HUES6 (cell line): ENCODE measurements around the gene TCF3.

Experiments
- H3K27ac ChIP-seq: 2 replicates; pipeline ENCODE4 v1.7.0; 2013; ENCODE audit warnings: low read depth, mild to moderate bottlenecking, low read length, inconsistent platforms
- H3K27me3 ChIP-seq: 2 replicates; pipeline ENCODE4 v1.6.1; 2013; ENCODE audit warnings: low read length; ENCODE audit not compliant: control insufficient read depth, insufficient read depth
- H3K36me3 ChIP-seq: 2 replicates; pipeline ENCODE4 v1.6.1; 2013; ENCODE audit warnings: low read length; ENCODE audit not compliant: control insufficient read depth, insufficient read depth
- H3K4me1 ChIP-seq: 2 replicates; pipeline ENCODE4 v1.6.1; 2013; ENCODE audit warnings: low read length; ENCODE audit not compliant: control insufficient read depth, insufficient read depth
- H3K4me3 ChIP-seq: 2 replicates; pipeline ENCODE4 v1.5.1; 2013; ENCODE audit warnings: low read depth, low read length
- H3K9ac ChIP-seq: one replicate; pipeline ENCODE4 v1.6.1; 2013; ENCODE audit warnings: mild to moderate bottlenecking, low read length
- H3K9me3 ChIP-seq: 2 replicates; pipeline ENCODE4 v1.6.1; 2013; ENCODE audit warnings: low read depth, low read length; ENCODE audit not compliant: control insufficient read depth, insufficient read depth

The TCF3 gene

GRCh38 chr19:1616396-1616795 is 36.0 kb downstream of the TCF3 start:
- no peak overlapping the region for H3K4me3 ChIP-seq
- H3K9ac ChIP-seq = no peak overlapping the region
- peaks cover 94% of the 10 kb centered on the region for H3K36me3 ChIP-seq
- H3K4me1 ChIP-seq = no peaks in the 10 kb centered on the region
- no peaks in the 10 kb centered on the region for H3K27me3 ChIP-seq
- no peak overlapping the region for H3K27ac ChIP-seq
- no peaks in the 10 kb centered on the region for H3K9me3 ChIP-seq

- peaks cover 92% of the 10 kb centered on the region for H3K36me3 ChIP-seq
- H3K27ac ChIP-seq = no peak overlapping the region
- no peak overlapping the region for H3K4me3 ChIP-seq
- H3K4me1 ChIP-seq = no peaks in the 10 kb centered on the region
- no peaks in the 10 kb centered on the region for H3K9me3 ChIP-seq
- no peak overlapping the region for H3K9ac ChIP-seq
- H3K27me3 ChIP-seq = no peaks in the 10 kb centered on the region
Measured at GRCh38 chr19:1615156-1615765, 37.2 kb downstream of the TCF3 start.

- Histone ChIP-seq H3K9ac (no peak overlapping the region), H3K36me3 (peaks cover 89% of the 10 kb centered on the region), H3K4me1 (no peaks in the 10 kb centered on the region), H3K27ac (no peak overlapping the region), H3K27me3 (no peaks in the 10 kb centered on the region), H3K4me3 (no peak overlapping the region), H3K9me3 (no peaks in the 10 kb centered on the region)
Measured at GRCh38 chr19:1613808-1614570, 38.4 kb downstream of the TCF3 start.

GRCh38 chr19:1613146-1613545 is 39.3 kb downstream of the TCF3 start:
- no peak overlapping the region for H3K27ac ChIP-seq
- H3K9ac ChIP-seq = no peak overlapping the region

GRCh38 chr19:1612114-1613086 is 40.0 kb downstream of the TCF3 start:
- H3K36me3 ChIP-seq = peaks cover 75% of the 10 kb centered on the region
- no peak overlapping the region for H3K27ac ChIP-seq
- no peaks in the 10 kb centered on the region for H3K4me1 ChIP-seq
- H3K27me3 ChIP-seq = no peaks in the 10 kb centered on the region
- no peaks in the 10 kb centered on the region for H3K9me3 ChIP-seq
- no peak overlapping the region for H3K4me3 ChIP-seq
- H3K9ac ChIP-seq = no peak overlapping the region

More at GRCh38 chr19:1613146-1613545, 39.3 kb downstream of the TCF3 start:
- Histone ChIP-seq H3K4me1 (no peaks in the 10 kb centered on the region), H3K9me3 (no peaks in the 10 kb centered on the region), H3K36me3 (peaks cover 82% of the 10 kb centered on the region), H3K27me3 (no peaks in the 10 kb centered on the region), H3K4me3 (no peak overlapping the region)

GRCh38 chr19:1611353-1611752 is 41.1 kb downstream of the TCF3 start:
- Histone ChIP-seq H3K9me3 (no peaks in the 10 kb centered on the region), H3K4me1 (peaks cover 2% of the 10 kb centered on the region; the same call in 1 of the 2 replicates), H3K4me3 (no peak overlapping the region), H3K27ac (no peak overlapping the region), H3K27me3 (no peaks in the 10 kb centered on the region), H3K9ac (no peak overlapping the region), H3K36me3 (peaks cover 65% of the 10 kb centered on the region)

- Histone ChIP-seq H3K9me3 (no peaks in the 10 kb centered on the region), H3K27me3 (no peaks in the 10 kb centered on the region), H3K36me3 (peaks cover 58% of the 10 kb centered on the region), H3K4me1 (peaks cover 4% of the 10 kb centered on the region; the same call in 1 of the 2 replicates), H3K27ac (no peak overlapping the region), H3K4me3 (no peak overlapping the region), H3K9ac (no peak overlapping the region)
Measured at GRCh38 chr19:1610579-1610978, 41.8 kb downstream of the TCF3 start.

GRCh38 chr19:1609680-1610474 is 42.5 kb downstream of the TCF3 start:
- Histone ChIP-seq H3K4me3 (no peak overlapping the region), H3K27me3 (no peaks in the 10 kb centered on the region), H3K9me3 (no peaks in the 10 kb centered on the region), H3K9ac (no peak overlapping the region), H3K27ac (no peak overlapping the region), H3K36me3 (peaks cover 51% of the 10 kb centered on the region), H3K4me1 (peaks cover 4% of the 10 kb centered on the region; the same call in 1 of the 2 replicates)

GRCh38 chr19:1609103-1609396 is 43.4 kb downstream of the TCF3 start:
- Histone ChIP-seq H3K27me3 (no peaks in the 10 kb centered on the region), H3K9ac (no peak overlapping the region), H3K27ac (no peak overlapping the region), H3K4me3 (no peak overlapping the region), H3K9me3 (no peaks in the 10 kb centered on the region), H3K36me3 (peaks cover 43% of the 10 kb centered on the region), H3K4me1 (peaks cover 4% of the 10 kb centered on the region; the same call in 1 of the 2 replicates)

GRCh38 chr19:1608359-1609102 is 43.9 kb downstream of the TCF3 start:
- Histone ChIP-seq H3K4me1 (peaks cover 4% of the 10 kb centered on the region; the same call in 1 of the 2 replicates), H3K9me3 (no peaks in the 10 kb centered on the region), H3K27me3 (no peaks in the 10 kb centered on the region), H3K4me3 (no peak overlapping the region), H3K27ac (no peak overlapping the region), H3K9ac (no peak overlapping the region), H3K36me3 (peaks cover 40% of the 10 kb centered on the region)
